Activated T-cell treated with anti-CD3 and anti-CD28 coated beads, Interleukin-2, amount 50 U/mL, for 1 hour (primary cell): ENCODE data around the gene EHMT1.

Experiments
- DNase-seq: peaks from one replicate; pipeline ENCODE4 v3.0.0-alpha.2; 2020

EHMT1 gene

DNA sequence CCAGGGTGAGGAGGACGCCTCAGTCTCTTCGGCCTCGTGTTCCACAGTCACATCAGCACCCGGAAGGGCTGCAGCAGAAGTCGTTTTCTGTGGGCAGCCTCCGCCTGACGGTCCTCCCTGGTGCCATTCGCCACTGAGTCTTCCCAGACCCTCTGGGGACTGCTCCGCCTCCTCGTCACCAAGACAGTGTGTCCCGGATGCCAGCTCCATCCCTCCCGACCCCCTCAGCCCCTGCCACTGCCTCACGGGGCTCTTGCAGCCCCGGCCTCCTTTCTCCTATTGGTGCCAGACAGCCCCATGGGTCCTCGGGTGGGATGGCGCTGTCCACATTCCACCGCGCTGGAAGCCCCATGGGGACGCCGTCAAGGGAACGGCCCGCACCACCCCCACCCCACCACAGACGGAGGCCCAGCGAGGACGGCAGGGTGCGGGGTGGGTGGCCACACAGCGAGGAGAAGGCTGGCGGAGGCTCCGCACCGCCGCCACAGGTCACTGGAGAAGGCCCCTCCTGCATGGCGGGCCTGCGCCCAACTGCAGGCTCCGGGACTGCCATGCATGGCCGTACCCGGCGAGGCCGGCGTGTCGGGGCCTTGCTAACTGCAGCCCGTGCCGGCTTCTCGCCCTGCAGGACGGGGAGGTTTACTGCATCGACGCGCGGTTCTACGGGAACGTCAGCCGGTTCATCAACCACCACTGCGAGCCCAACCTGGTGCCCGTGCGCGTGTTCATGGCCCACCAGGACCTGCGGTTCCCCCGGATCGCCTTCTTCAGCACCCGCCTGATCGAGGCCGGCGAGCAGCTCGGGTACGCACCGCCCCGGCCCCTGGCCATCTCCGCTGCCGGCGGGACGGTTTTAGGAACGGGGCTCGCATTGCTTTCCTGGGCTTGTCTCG, 215.2 kb downstream of the EHMT1 start:
- no peak for DNase-seq

DNA sequence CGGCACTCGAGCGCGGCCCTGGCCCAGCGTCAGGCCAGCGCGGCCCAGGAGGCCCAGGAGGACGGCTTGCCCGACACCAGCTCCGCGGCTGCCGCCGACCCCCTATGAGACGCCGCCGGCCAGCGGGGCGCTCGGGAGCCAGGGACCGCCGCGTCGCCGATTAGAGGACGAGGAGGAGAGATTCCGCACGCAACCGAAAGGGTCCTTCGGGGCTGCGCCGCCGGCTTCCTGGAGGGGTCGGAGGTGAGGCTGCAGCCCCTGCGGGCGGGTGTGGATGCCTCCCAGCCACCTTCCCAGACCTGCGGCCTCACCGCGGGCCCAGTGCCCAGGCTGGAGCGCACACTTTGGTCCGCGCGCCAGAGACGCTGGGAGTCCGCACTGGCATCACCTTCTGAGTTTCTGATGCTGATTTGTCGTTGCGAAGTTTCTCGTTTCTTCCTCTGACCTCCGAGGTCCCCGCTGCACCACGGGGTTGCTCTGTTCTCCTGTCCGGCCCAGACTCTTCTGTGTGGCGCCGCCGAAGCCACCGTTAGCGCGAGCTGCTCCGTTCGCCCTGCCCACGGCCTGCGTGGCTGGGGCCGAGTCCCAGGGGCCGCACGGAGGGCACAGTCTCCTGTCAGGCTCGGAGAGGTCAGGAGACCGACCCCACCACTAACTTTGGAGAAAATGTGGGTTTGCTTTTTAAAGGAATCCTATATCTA, 216.2 kb downstream of the EHMT1 start:
- DNase-seq, result no peak

DNA sequence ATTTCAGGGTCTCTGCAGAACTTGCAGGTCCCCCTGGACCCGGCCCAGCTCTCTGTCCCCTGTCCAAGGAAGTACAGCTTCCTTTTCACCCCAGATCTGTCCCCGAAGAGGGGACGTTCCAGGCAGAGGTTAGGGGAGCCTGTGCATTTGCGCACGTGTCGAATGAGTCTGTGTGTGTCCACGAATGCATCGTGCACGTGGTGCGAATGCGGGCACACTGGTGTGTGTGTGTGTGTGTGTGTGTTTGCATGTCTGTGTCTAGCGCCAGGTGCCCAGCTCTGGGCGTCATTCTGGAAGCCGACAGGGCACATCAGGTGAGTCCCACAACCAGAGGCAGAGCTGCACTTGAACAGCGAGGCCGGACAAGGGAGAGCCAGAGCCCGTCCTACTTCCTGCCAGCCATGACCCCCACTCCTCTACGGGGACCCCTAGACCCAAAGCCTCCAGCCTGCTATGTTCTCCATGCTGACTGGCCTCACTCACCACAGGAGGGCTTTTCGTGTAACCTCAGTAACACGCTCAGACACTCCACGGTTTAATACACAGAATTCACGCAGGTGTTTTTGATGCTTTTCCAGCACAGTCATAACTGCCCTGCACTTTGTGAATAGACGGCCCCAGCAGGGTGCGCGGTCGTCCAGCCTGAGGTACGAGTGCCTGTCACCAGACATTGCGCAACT, 217.5 kb downstream of the EHMT1 start:
- DNase-seq, result no peak

GRCh38 chr9:137836831-137837241, 218.0 kb downstream of the EHMT1 start:
- no peak for DNase-seq

DNA sequence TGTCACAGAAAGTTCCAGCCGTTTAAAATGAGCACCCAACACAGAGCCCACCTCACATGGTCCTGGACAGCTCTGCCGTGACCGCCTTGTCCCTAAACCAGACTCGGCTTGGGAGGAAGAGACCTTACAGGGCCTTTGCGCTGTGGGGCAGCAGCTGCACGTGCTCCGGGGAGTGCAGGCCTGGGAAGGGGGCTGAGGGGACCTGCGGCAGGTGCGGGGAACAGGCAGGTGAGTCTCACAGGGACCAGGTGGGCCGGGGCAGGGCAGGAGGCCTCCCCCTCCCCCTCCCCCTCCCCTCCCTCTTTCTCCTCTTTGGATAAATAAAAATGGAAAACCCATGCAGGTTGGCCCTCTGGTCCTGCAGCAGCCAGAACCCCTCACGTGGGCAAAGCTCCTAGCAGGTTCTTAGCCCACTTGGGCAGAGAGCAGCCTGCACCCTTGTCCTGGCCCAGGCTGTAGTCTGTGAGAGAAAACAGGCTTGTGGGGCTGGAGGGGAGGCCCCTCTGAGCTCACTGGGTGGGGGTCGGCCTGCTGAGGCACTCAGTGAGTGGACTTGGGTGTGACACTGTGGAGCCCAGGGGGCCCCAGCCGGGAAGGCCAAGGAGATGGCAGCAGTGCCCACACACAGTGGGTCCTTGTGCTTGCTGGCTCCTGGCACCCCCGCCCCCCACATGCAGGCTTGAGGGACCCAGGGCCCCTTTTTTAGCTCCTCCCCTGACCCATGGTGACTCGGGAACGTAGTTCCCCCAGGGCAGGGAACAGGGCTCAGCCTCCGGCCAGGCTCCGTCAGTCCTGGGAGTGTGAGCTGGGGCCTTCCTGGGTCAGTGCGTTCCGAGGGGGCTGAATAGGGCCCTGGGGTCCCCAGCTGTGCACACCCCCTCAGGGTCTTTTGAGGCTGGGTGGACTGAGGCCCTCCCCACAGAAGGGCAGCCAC, 218.8 kb downstream of the EHMT1 start:
- no peak for DNase-seq

DNA sequence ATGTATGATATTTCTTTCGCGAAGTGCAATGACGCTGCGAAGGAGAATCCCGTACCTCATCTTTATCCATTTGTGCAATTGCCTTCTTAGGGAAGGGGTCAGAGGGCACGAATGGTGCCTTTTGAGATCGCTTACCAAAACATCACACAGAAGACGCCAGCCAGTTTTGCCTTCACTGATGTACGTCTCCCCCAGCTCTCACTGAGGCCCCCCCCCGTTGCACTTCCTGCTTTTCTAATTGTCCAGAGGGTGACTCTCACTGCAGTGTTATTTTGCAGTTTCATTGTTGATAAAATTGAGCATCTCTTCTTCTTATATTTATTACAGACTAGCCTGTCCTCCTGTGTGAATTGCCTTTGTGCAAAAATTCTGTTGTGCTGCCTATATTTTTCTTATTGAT, 219.8 kb downstream of the EHMT1 start:
- DNase-seq, result no peak

- no peak for DNase-seq
These were observed 224.6 kb downstream of the EHMT1 start for GRCh38 chr9:137843355-137843754.

- DNase-seq, result no peak
These were observed 232.9 kb downstream of the EHMT1 start for GRCh38 chr9:137851516-137852267.

- no peak for DNase-seq
These were observed 234.7 kb downstream of the EHMT1 start for GRCh38 chr9:137853392-137853995.

DNA sequence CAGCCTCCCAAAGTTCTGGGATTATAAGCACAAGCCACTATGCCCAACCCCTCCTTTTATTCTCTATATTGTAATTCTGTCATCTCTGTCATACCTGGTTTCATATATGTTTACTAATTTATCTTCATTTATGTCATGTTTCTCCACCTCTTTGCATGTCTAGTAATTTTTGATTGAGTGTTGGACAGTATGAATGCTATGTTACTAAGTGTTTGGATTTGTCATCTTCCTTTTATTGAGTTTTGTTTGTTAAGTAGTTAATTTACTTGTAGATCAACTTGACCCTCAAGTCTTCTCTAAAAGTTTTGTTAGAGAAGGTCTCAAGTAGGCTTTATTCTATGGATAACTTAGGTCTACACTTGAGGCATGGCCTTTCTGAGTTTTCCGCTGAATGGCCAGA, 241.6 kb downstream of the EHMT1 start:
- no peak for DNase-seq

- no peak for DNase-seq
These were observed 246.9 kb downstream of the EHMT1 start for GRCh38 chr9:137865581-137866145.

DNA sequence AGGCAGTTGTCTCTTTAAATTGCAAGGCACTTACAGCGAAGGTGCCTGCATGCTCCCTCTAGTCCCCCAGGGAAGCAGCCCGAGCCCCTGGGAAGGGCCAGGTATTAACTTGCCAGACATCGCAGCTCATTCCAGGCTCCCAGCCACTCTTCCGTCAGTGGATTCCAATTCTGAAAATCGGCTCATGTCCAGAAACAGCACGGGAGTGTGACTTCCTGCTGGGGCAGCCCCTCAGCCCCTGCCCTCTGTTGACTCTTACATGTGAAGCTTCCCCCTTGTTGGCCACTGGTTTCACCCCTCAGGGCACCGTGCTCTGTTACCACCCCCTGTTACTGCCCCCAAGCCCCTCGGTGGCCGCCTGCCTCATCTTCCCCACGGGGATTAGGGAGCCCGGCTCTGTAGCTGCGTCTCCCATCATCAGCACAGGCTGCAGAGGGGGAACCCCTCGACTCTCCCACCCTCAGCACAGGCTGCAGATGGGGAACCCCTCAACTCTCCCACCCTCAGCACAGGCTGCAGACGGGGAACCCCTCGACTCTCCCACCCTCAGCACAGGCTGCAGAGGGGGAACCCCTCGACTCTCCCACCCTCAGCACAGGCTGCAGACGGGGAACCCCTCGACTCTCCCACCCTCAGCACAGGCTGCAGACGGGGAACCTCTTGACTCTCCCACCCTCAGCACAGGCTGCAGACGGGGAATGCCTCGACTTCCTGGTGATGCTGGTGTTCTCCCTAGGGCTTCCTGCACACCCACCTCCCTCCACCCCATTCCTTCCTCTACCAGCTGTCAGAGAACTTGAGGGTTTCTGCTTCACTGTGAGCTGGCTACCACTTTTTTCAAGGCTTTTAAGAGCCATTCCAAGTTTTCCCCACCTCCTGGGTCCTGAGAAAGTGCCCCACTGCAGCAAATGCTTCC, 247.7 kb downstream of the EHMT1 start:
- no peak for DNase-seq

DNA sequence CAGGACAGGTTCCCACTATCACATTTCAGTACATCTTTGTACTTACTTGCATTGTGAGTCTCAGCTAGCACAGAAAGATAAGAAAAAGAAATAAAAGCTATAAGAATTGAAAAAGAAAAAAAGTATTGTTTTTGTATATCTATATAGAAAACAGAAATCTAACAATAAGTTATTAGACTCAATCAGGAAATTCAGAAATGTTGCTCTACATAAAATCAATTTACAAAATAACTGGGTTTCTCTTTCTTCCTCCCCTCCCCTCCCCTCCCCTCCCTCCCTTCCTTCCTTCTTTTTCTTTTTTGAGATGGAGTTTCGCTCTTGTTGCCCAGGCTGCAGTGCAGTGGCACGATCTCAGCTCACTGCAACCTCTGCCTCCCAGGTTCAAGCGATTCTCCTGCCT, 251.6 kb downstream of the EHMT1 start:
- no peak for DNase-seq

DNA sequence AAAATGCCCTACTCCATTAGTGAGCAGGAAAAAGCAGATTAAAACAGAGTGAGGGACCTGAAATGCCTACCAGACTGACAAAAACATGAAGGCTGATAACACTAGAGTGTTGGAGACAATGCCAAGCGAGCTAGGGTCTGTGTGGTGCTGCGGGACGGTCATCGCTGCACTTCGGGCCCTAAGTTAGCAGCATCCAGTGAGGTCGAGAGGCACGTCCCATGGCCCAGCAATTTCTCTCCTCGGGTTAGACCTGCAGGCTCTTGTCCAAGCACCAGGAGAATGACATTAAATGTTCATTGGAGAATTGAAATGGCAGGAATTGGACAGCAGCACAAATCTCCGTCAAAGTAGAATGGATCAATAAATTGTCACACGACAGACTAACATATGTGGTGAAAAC, 253.5 kb downstream of the EHMT1 start:
- DNase-seq, result no peak

DNA sequence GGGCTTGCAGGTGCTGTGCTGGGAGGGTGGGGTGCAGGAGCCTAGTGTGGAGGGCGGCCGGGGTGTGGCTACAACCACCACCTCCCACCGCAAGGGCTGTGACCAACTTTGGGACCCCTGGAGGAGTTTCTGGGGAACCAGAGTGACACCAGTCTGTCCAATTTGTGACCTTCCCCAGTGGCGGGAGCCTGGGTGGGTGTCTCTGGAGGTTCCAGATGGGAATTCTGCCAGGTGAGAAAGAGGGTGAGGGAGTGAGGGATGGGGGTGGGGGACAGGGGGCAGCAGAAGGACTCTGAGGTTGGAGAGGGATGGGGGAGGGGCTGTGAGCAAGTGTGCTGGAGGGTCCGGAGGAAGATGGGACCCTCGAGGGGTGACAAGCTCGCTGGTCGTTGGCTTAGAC, 254.6 kb downstream of the EHMT1 start:
- DNase-seq, result no peak

- DNase-seq, result no peak
These were observed 255.1 kb downstream of the EHMT1 start for GRCh38 chr9:137873858-137874362.

- no peak for DNase-seq
These were observed 256.5 kb downstream of the EHMT1 start for GRCh38 chr9:137875354-137875753.

DNA sequence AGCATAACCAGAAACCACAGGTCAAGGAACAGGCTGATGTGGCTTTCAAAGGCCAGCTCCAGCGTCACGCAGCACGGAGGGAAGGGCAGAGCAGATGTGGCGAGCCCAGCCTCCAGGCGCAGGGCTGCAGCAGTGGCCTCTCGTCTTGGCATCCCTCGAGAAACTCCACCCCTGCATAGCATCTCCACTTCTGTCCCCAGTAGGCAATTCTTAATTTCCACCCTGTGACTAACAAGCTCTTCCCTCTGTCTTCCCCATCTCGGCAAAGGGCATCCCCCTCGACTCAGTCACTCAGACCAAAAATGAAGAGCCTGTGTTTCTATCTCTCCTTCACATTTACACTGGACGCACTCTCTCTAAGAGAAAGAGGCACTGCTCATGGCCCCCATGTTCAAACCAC, 257.0 kb downstream of the EHMT1 start:
- no peak for DNase-seq

GRCh38 chr9:137876269-137876668, 257.5 kb downstream of the EHMT1 start:
- no peak for DNase-seq
